Lung (tissue), 12 donors: Measurements from ENCODE around the gene MRPS6. TPM values are rescaled to one million over a fixed set of nuclear protein-coding genes. Genes with fewer than 3 reads are reported as not detected.

ENCODE experiments used
- ATAC-seq: fragments of 200-7000 bp; cut with Tn5 transposase; one replicate; pipeline ENCODE4 v1.9.1; 2020; ENCODE audit warnings: moderate number of reproducible peaks; ENCODE audit not compliant: insufficient read depth, low FRiP score
- DNase-seq, 3 donors: peaks; one replicate each; pipeline ENCODE4 v3.0.0-alpha.2; 2013 to 2017
- H3K27ac ChIP-seq, 2 donors: one replicate each; pipeline ENCODE4 v1.5.1; 2013; ENCODE audit warnings: mild to moderate bottlenecking in 2 of 2, moderate library complexity in 2 of 2, control low read depth in 1 of 2, inconsistent platforms in 1 of 2, low read depth in 1 of 2, low read length in 1 of 2
- H3K27me3 ChIP-seq, 3 donors: one replicate each; pipeline ENCODE4 v1.5.1; 2013; ENCODE audit warnings: low read length in 2 of 3; ENCODE audit not compliant: control insufficient read depth in 3 of 3, insufficient read depth in 3 of 3
- H3K36me3 ChIP-seq, 4 donors: one replicate each; pipeline ENCODE4 v1.5.1; 2013; ENCODE audit warnings: low read length in 4 of 4, mild to moderate bottlenecking in 1 of 4, moderate library complexity in 1 of 4; ENCODE audit not compliant: control insufficient read depth in 4 of 4, insufficient read depth in 4 of 4
- H3K4me1 ChIP-seq, 5 donors: one replicate each; pipeline ENCODE4 v1.5.1; 2013; ENCODE audit warnings: low read length in 5 of 5, mild to moderate bottlenecking in 2 of 5, moderate library complexity in 1 of 5; ENCODE audit not compliant: control insufficient read depth in 5 of 5, insufficient read depth in 5 of 5
- H3K4me3 ChIP-seq: one replicate; pipeline ENCODE4 v1.5.1; 2013; ENCODE audit warnings: mild to moderate bottlenecking, control low read depth, moderate library complexity
- H3K9ac ChIP-seq, 2 donors: one replicate each; pipeline ENCODE4 v1.5.1; 2013; ENCODE audit warnings: low read length in 2 of 2, control low read depth in 1 of 2; ENCODE audit not compliant: insufficient read depth in 1 of 2
- H3K9me3 ChIP-seq, 4 donors: one replicate each; pipeline ENCODE4 v1.5.1; 2013; ENCODE audit warnings: low read length in 3 of 4, mild to moderate bottlenecking in 1 of 4, moderate library complexity in 1 of 4; ENCODE audit not compliant: control insufficient read depth in 4 of 4, insufficient read depth in 3 of 4
- CTCF ChIP-seq: IDR thresholded peaks from 2 replicates; pipeline ENCODE4 v1.5.1; 2012; ENCODE audit warnings: mild to moderate bottlenecking; ENCODE audit errors: control extremely low read depth, extremely low read depth
- WGBS, 2 donors: extraction: QIAGEN DNeasy Blood & Tissue Kit; methylation state at CpG; one replicate each; pipeline ENCODE4 v1.1.7; 2013; 5-methylcytosine and 5-hydroxymethylcytosine counted together
- polyA plus RNA-seq, 2 donors: library from polyadenylated mRNA; stranded (reverse); fragments of 200-250 nt; gene quantifications; one replicate each; pipeline ENCODE4 v1.2.1, GENCODE V29; 2013
- total RNA-seq, 2 donors: library from RNA; depleted of rRNA in 1 of 2; stranded (reverse); fragments of >200 nt in 1 of 2; gene quantifications; one replicate each; pipeline ENCODE4 v1.2.1, GENCODE V29; 2014 to 2021
- donor health status: control.
- donor health status: control.
- donor health status: Bipolar disorder and iron deficiency.
- donor health status: healthy.
- donor health status: DM: yes; HTN: yes; CAD: no.

MRPS6 gene
- total and polyA plus RNA-seq, 4 donors: 28.4 to 73.9 (median 37.1) TPM

DNA sequence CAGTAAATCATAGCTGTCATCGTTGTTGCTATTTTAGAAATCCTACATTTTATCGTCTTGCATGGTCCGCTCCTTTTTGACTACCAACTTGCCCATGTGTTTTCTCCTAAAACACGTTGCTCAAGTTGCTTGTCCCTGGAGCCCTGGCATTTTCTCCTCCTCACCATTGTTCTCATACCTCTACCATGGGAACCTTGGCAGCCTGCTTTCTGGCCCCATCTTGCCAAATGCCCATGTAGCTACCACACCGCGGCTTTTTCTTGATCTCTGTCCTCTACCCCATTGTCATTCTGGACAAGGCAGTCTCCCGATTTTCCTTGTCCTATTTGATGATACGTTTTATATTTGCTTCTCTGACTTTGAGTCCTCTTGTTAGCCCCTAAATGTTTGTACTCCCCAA, 50.2 kb downstream of the MRPS6 start:
- Histone ChIP-seq H3K27ac (no peak overlapping the region), H3K9ac (no peak overlapping the region), H3K36me3 (peaks cover 5 to 12% (median 9%) of the 10 kb centered on the region in 4 donors), H3K4me3 (no peak overlapping the region), H3K27me3 (no peaks in the 10 kb centered on the region), H3K9me3 (no peaks in the 10 kb centered on the region), H3K4me1 (peaks cover 0 to 26% (median 5%) of the 10 kb centered on the region in 5 donors)
- WGBS, 2 donors: 96 to 98% methylated on average over 8 of the region's 8 CpGs
- ATAC-seq: no peak
- no peak for DNase-seq
- TF ChIP-seq CTCF: no peak

- TF ChIP-seq CTCF: no peak
- Histone ChIP-seq H3K4me1 (peaks cover 7 to 26% (median 23%) of the 10 kb centered on the region in 5 donors), H3K27me3 (no peaks in the 10 kb centered on the region), H3K36me3 (peaks cover 5 to 12% (median 9%) of the 10 kb centered on the region in 4 donors), H3K27ac (no peak overlapping the region), H3K9me3 (no peaks in the 10 kb centered on the region), H3K4me3 (no peak overlapping the region), H3K9ac (no peak overlapping the region)
- 86 to 95% methylated on average over 10 of the region's 10 CpGs for WGBS, 2 donors
- no peak for ATAC-seq
- peak in 1 of 3 donors; percentile 15 for DNase-seq
Measured at GRCh38 chr21:34126269-34126668, 52.9 kb downstream of the MRPS6 start.

GRCh38 chr21:34126691-34127090, 53.3 kb downstream of the MRPS6 start:
- H3K4me3 ChIP-seq: no peak overlapping the region
- no peaks in the 10 kb centered on the region for H3K9me3 ChIP-seq
- ATAC-seq: no peak
- H3K27ac ChIP-seq: no peak overlapping the region
- H3K27me3 ChIP-seq: no peaks in the 10 kb centered on the region
- H3K9ac ChIP-seq: no peak overlapping the region
- H3K36me3 ChIP-seq: peaks cover 5 to 12% (median 9%) of the 10 kb centered on the region in 4 donors
- DNase-seq: no peak
- peaks cover 9 to 27% (median 23%) of the 10 kb centered on the region in 5 donors for H3K4me1 ChIP-seq
- WGBS, 2 donors: 82 to 91% methylated on average over 5 of the region's 5 CpGs
- TF ChIP-seq CTCF: no peak

DNA sequence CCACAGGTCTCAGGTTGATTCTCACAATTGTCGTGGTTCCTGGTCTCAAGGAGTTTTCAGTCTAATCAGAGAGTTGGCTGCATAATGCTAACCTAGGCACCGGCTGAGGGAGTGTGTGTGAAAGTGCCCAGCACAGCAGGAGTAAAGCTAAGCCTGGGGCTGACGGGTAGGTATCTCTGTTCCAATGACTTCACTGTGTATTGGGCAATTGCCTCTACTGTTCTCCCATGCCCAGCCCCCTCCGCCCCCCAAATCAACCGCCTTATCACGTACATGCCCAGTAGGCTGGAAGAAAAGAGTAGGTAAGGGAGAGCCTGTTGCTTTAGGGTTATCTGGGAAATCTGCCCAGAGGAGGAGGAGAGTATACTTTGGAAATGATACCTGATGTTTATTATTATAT, 54.7 kb downstream of the MRPS6 start:
- Histone ChIP-seq H3K4me1 (peaks cover 13 to 27% (median 23%) of the 10 kb centered on the region in 5 donors), H3K4me3 (no peak overlapping the region), H3K9ac (no peak overlapping the region), H3K27ac (peak overlapping the region; percentile 8 to 22), H3K27me3 (no peaks in the 10 kb centered on the region), H3K36me3 (peaks cover 5 to 12% (median 9%) of the 10 kb centered on the region in 4 donors), H3K9me3 (no peaks in the 10 kb centered on the region)
- ATAC-seq (no peak), DNase-seq (no peak)
- 84 to 86% methylated on average over 6 of the region's 6 CpGs for WGBS, 2 donors
- no peak for TF ChIP-seq CTCF
